IPS DF 6.9 (cell line): Measurements from ENCODE around the gene ABHD11.

Experiments used
- DNase-seq: peaks from one replicate; pipeline ENCODE4 v3.0.0-alpha.2; 2013; ENCODE audit warnings: low read depth, low spot score
- H3K27ac ChIP-seq: one replicate; pipeline ENCODE4 v1.5.1; 2013; ENCODE audit warnings: low read length, control low read depth
- H3K27me3 ChIP-seq: 2 replicates; pipeline ENCODE4 v1.6.1; 2013; ENCODE audit warnings: mild to moderate bottlenecking, low read length; ENCODE audit not compliant: control insufficient read depth, insufficient read depth
- H3K36me3 ChIP-seq: 2 replicates; pipeline ENCODE4 v1.6.1; 2013; ENCODE audit warnings: low read length; ENCODE audit not compliant: control insufficient read depth, insufficient read depth
- H3K4me1 ChIP-seq: 2 replicates; pipeline ENCODE4 v1.6.1; 2013; ENCODE audit warnings: low read length; ENCODE audit not compliant: control insufficient read depth, insufficient read depth
- H3K4me3 ChIP-seq: 2 replicates; pipeline ENCODE4 v1.5.1; 2013; ENCODE audit warnings: mild to moderate bottlenecking, low read length
- H3K9me3 ChIP-seq: 2 replicates; pipeline ENCODE4 v1.6.1; 2013; ENCODE audit warnings: low read length, inconsistent platforms; ENCODE audit not compliant: control insufficient read depth, insufficient read depth
- WGBS: extraction: QIAGEN DNeasy Blood & Tissue Kit; methylation state at CpG from one replicate; pipeline ENCODE4 v1.1.7; 2013; ENCODE audit warnings: mixed read lengths, missing lambda C conversion rate; ENCODE audit not compliant: insufficient read length, insufficient coverage; 5-methylcytosine and 5-hydroxymethylcytosine counted together

ABHD11 gene

GRCh38 chr7:73742338-73742752, 3.7 kb upstream of the ABHD11 start:
- H3K9me3 ChIP-seq: no peaks in the 10 kb centered on the region
- H3K27ac ChIP-seq: no peak overlapping the region
- H3K4me1 ChIP-seq: peaks cover 11% of the 10 kb centered on the region; the same call in 1 of the 2 replicates
- no CpG with 5 or more reads among the region's 7 CpGs for WGBS
- no peak overlapping the region; the same call in 1 of the 2 replicates for H3K4me3 ChIP-seq
- DNase-seq: no peak
- no peaks in the 10 kb centered on the region for H3K27me3 ChIP-seq
- H3K36me3 ChIP-seq: no peaks in the 10 kb centered on the region

GRCh38 chr7:73741600-73741999, 3.0 kb upstream of the ABHD11 start:
- WGBS: no CpG with 5 or more reads among the region's 5 CpGs
- peaks cover 11% of the 10 kb centered on the region; the same call in 1 of the 2 replicates for H3K4me1 ChIP-seq
- no peak overlapping the region for H3K4me3 ChIP-seq
- DNase-seq: no peak
- peaks cover under 1% of the 10 kb centered on the region; the same call in 1 of the 2 replicates for H3K36me3 ChIP-seq
- no peaks in the 10 kb centered on the region for H3K27me3 ChIP-seq
- H3K9me3 ChIP-seq: no peaks in the 10 kb centered on the region
- no peak overlapping the region for H3K27ac ChIP-seq

- DNase-seq: no peak
- H3K27ac ChIP-seq: no peak overlapping the region
- no CpG with 5 or more reads among the region's 5 CpGs for WGBS
- H3K27me3 ChIP-seq: no peaks in the 10 kb centered on the region
- H3K4me1 ChIP-seq: peaks cover 11% of the 10 kb centered on the region; the same call in 1 of the 2 replicates
- H3K9me3 ChIP-seq: no peaks in the 10 kb centered on the region
- no peak overlapping the region for H3K4me3 ChIP-seq
- H3K36me3 ChIP-seq: peaks cover 4% of the 10 kb centered on the region; the same call in 1 of the 2 replicates
Measured at GRCh38 chr7:73740771-73741170, 2.2 kb upstream of the ABHD11 start.

- Histone ChIP-seq H3K4me3 (no peak overlapping the region), H3K4me1 (peaks cover 11% of the 10 kb centered on the region; the same call in 1 of the 2 replicates), H3K27ac (no peak overlapping the region), H3K36me3 (peaks cover 7% of the 10 kb centered on the region; the same call in 1 of the 2 replicates), H3K9me3 (no peaks in the 10 kb centered on the region), H3K27me3 (no peaks in the 10 kb centered on the region)
- DNase-seq: no peak
- no CpG with 5 or more reads among the region's 7 CpGs for WGBS
Measured at GRCh38 chr7:73740212-73740611, 1.6 kb upstream of the ABHD11 start.

- peaks cover 7% of the 10 kb centered on the region; the same call in 1 of the 2 replicates for H3K36me3 ChIP-seq
- H3K9me3 ChIP-seq: no peaks in the 10 kb centered on the region
- DNase-seq: no peak
- no CpG with 5 or more reads among the region's 13 CpGs for WGBS
- H3K27me3 ChIP-seq: no peaks in the 10 kb centered on the region
- no peak overlapping the region for H3K27ac ChIP-seq
- H3K4me1 ChIP-seq: peaks cover 11% of the 10 kb centered on the region; the same call in 1 of the 2 replicates
- H3K4me3 ChIP-seq: peak overlapping the region; percentile 74; the same call in 1 of the 2 replicates
Measured at GRCh38 chr7:73739387-73739767, 775 bp upstream of the ABHD11 start.

- H3K36me3 ChIP-seq: peaks cover 7% of the 10 kb centered on the region; the same call in 1 of the 2 replicates
- no CpG with 5 or more reads among the region's 24 CpGs for WGBS
- H3K27me3 ChIP-seq: no peaks in the 10 kb centered on the region
- peaks cover 7% of the 10 kb centered on the region; the same call in 1 of the 2 replicates for H3K4me1 ChIP-seq
- H3K27ac ChIP-seq: no peak overlapping the region
- no peaks in the 10 kb centered on the region for H3K9me3 ChIP-seq
- H3K4me3 ChIP-seq: peak overlapping the region; percentile 75; the same call in 1 of the 2 replicates
- no peak for DNase-seq
Measured at GRCh38 chr7:73738220-73738611, 386 bp downstream of the ABHD11 start.

GRCh38 chr7:73737491-73738219, 947 bp downstream of the ABHD11 start:
- H3K9me3 ChIP-seq: no peaks in the 10 kb centered on the region
- H3K4me1 ChIP-seq: peaks cover 5% of the 10 kb centered on the region; the same call in 1 of the 2 replicates
- DNase-seq: no peak
- H3K4me3 ChIP-seq: no peak overlapping the region; the same call in 1 of the 2 replicates
- WGBS: no CpG with 5 or more reads among the region's 17 CpGs
- H3K36me3 ChIP-seq: peaks cover 7% of the 10 kb centered on the region; the same call in 1 of the 2 replicates
- no peaks in the 10 kb centered on the region for H3K27me3 ChIP-seq
- H3K27ac ChIP-seq: no peak overlapping the region

- H3K27ac ChIP-seq: no peak overlapping the region
- WGBS: no CpG with 5 or more reads among the region's 14 CpGs
- peaks cover 2% of the 10 kb centered on the region; the same call in 1 of the 2 replicates for H3K4me1 ChIP-seq
- no peak overlapping the region for H3K4me3 ChIP-seq
- H3K9me3 ChIP-seq: no peaks in the 10 kb centered on the region
- DNase-seq: no peak
- no peaks in the 10 kb centered on the region for H3K27me3 ChIP-seq
- H3K36me3 ChIP-seq: peaks cover 7% of the 10 kb centered on the region; the same call in 1 of the 2 replicates
Measured at GRCh38 chr7:73736885-73737284, 1.7 kb downstream of the ABHD11 start.

GRCh38 chr7:73735528-73735905, 3.1 kb downstream of the ABHD11 start:
- Histone ChIP-seq H3K4me3 (no peak overlapping the region), H3K27me3 (no peaks in the 10 kb centered on the region), H3K9me3 (no peaks in the 10 kb centered on the region), H3K36me3 (peaks cover 7% of the 10 kb centered on the region; the same call in 1 of the 2 replicates), H3K4me1 (no peaks in the 10 kb centered on the region), H3K27ac (no peak overlapping the region)
- no CpG with 5 or more reads among the region's 8 CpGs for WGBS
- no peak for DNase-seq

- H3K27me3 ChIP-seq: no peaks in the 10 kb centered on the region
- H3K4me1 ChIP-seq: no peaks in the 10 kb centered on the region
- H3K9me3 ChIP-seq: no peaks in the 10 kb centered on the region
- H3K4me3 ChIP-seq: no peak overlapping the region
- H3K36me3 ChIP-seq: peaks cover 7% of the 10 kb centered on the region; the same call in 1 of the 2 replicates
- no peak overlapping the region for H3K27ac ChIP-seq
- DNase-seq: no peak
- no CpG with 5 or more reads among the region's 16 CpGs for WGBS
Measured at GRCh38 chr7:73734619-73735527, 3.7 kb downstream of the ABHD11 start.
